ENCODE data around the gene ZC3H13.
A peak's percentile ranks its signal among the peaks of the same experiment; 100 is the strongest.

The ZC3H13 gene

GRCh38 chr13:46079770-46080169 is 27.2 kb upstream of the ZC3H13 start:
- Mint-ChIP-seq H3K4me3 (no peak overlapping the region), H3K4me1 (no peaks in the 10 kb centered on the region), H3K9me3 (peaks cover 0 to 1% of the 10 kb centered on the region in 2 donors), H3K36me3 (peaks cover 0 to under 1% of the 10 kb centered on the region in 2 donors), H3K27me3 (peaks cover 0 to 4% of the 10 kb centered on the region in 2 donors), H3K27ac (no peak overlapping the region)
- DNase-seq (no peak), ATAC-seq (replicated peaks) (no peak)

- no peaks in the 10 kb centered on the region for H3K4me1 Mint-ChIP-seq
- DNase-seq, result no peak
- no peak for ATAC-seq (replicated peaks)
- H3K27me3 Mint-ChIP-seq, result peaks cover 0 to 4% of the 10 kb centered on the region in 2 donors
- peaks cover 0 to 2% of the 10 kb centered on the region in 2 donors for H3K36me3 Mint-ChIP-seq
- H3K27ac Mint-ChIP-seq, result no peak overlapping the region
- H3K9me3 Mint-ChIP-seq, result peaks cover 0 to 2% of the 10 kb centered on the region in 2 donors
- H3K4me3 Mint-ChIP-seq, result no peak overlapping the region
These were observed 24.7 kb upstream of the ZC3H13 start for GRCh38 chr13:46077265-46077664.

GRCh38 chr13:46076827-46077226 is 24.3 kb upstream of the ZC3H13 start:
- DNase-seq (no peak), ATAC-seq (replicated peaks) (no peak)
- Mint-ChIP-seq H3K4me3 (no peak overlapping the region), H3K4me1 (no peaks in the 10 kb centered on the region), H3K27ac (no peak overlapping the region), H3K36me3 (peaks cover 0 to 2% of the 10 kb centered on the region in 2 donors), H3K9me3 (peaks cover 0 to 2% of the 10 kb centered on the region in 2 donors), H3K27me3 (peaks cover 0 to 4% of the 10 kb centered on the region in 2 donors)

- no peak for ATAC-seq (replicated peaks)
- Mint-ChIP-seq H3K4me1 (peaks cover 0 to 1% of the 10 kb centered on the region in 2 donors), H3K36me3 (peaks cover 0 to 2% of the 10 kb centered on the region in 2 donors), H3K27me3 (peaks cover 0 to 4% of the 10 kb centered on the region in 2 donors), H3K27ac (no peak overlapping the region), H3K9me3 (peaks cover 0 to 2% of the 10 kb centered on the region in 2 donors), H3K4me3 (no peak overlapping the region)
- no peak for DNase-seq
These were observed 23.3 kb upstream of the ZC3H13 start for GRCh38 chr13:46075811-46076210.

- peaks cover 0 to 4% of the 10 kb centered on the region in 2 donors for H3K27me3 Mint-ChIP-seq
- H3K36me3 Mint-ChIP-seq, result peaks cover 0 to 2% of the 10 kb centered on the region in 2 donors
- peaks cover 0 to 2% of the 10 kb centered on the region in 2 donors for H3K9me3 Mint-ChIP-seq
- H3K27ac Mint-ChIP-seq, result no peak overlapping the region
- H3K4me3 Mint-ChIP-seq, result no peak overlapping the region
- DNase-seq, result no peak
- peaks cover 0 to 1% of the 10 kb centered on the region in 2 donors for H3K4me1 Mint-ChIP-seq
- ATAC-seq (replicated peaks), result peak in 1 of 2 donors; percentile 67
These were observed 19.2 kb upstream of the ZC3H13 start for GRCh38 chr13:46071590-46072249.

- ATAC-seq (replicated peaks), result no peak
- Mint-ChIP-seq H3K9me3 (peaks cover 0 to 5% of the 10 kb centered on the region in 2 donors), H3K36me3 (no peaks in the 10 kb centered on the region), H3K27ac (no peak overlapping the region), H3K4me1 (no peaks in the 10 kb centered on the region), H3K27me3 (no peaks in the 10 kb centered on the region), H3K4me3 (no peak overlapping the region)
- no peak for DNase-seq
These were observed 10.7 kb upstream of the ZC3H13 start for GRCh38 chr13:46063292-46063691.

GRCh38 chr13:46062185-46062584 is 9.6 kb upstream of the ZC3H13 start:
- no peak overlapping the region for H3K4me3 Mint-ChIP-seq
- H3K27me3 Mint-ChIP-seq, result no peaks in the 10 kb centered on the region
- H3K27ac Mint-ChIP-seq, result no peak overlapping the region
- ATAC-seq (replicated peaks) (no peak), DNase-seq (no peak)
- no peaks in the 10 kb centered on the region for H3K4me1 Mint-ChIP-seq
- H3K36me3 Mint-ChIP-seq, result no peaks in the 10 kb centered on the region
- H3K9me3 Mint-ChIP-seq, result peaks cover 0 to 5% of the 10 kb centered on the region in 2 donors

GRCh38 chr13:46059405-46059804 is 6.9 kb upstream of the ZC3H13 start:
- DNase-seq (no peak), ATAC-seq (replicated peaks) (no peak)
- Mint-ChIP-seq H3K9me3 (peaks cover 0 to 5% of the 10 kb centered on the region in 2 donors), H3K27me3 (peaks cover 6 to 11% of the 10 kb centered on the region in 2 donors), H3K36me3 (no peaks in the 10 kb centered on the region), H3K4me3 (no peak overlapping the region), H3K27ac (no peak overlapping the region), H3K4me1 (no peaks in the 10 kb centered on the region)

- H3K9me3 Mint-ChIP-seq, result peaks cover 0 to 2% of the 10 kb centered on the region in 2 donors
- H3K27ac Mint-ChIP-seq, result no peak overlapping the region
These were observed 5.7 kb upstream of the ZC3H13 start for GRCh38 chr13:46058268-46058667.

GRCh38 chr13:46057256-46058015 is 4.9 kb upstream of the ZC3H13 start:
- Mint-ChIP-seq H3K27ac (no peak overlapping the region), H3K36me3 (no peaks in the 10 kb centered on the region), H3K9me3 (no peaks in the 10 kb centered on the region), H3K4me1 (no peaks in the 10 kb centered on the region), H3K27me3 (peaks cover 6 to 11% of the 10 kb centered on the region in 2 donors), H3K4me3 (no peak overlapping the region)
- DNase-seq, result no peak
- ATAC-seq (replicated peaks), result no peak

More at GRCh38 chr13:46058268-46058667, 5.7 kb upstream of the ZC3H13 start:
- Mint-ChIP-seq H3K27me3 (peaks cover 6 to 11% of the 10 kb centered on the region in 2 donors), H3K4me1 (no peaks in the 10 kb centered on the region), H3K36me3 (no peaks in the 10 kb centered on the region), H3K4me3 (no peak overlapping the region)
- ATAC-seq (replicated peaks), result no peak
- no peak for DNase-seq

GRCh38 chr13:46053162-46054012 is 841 bp upstream of the ZC3H13 start:
- DNase-seq, result no peak
- Mint-ChIP-seq H3K27me3 (peaks cover 6 to 11% of the 10 kb centered on the region in 2 donors), H3K4me3 (peak overlapping the region; percentile 97 to 98), H3K4me1 (peaks cover 3 to 14% of the 10 kb centered on the region in 2 donors), H3K9me3 (no peaks in the 10 kb centered on the region), H3K36me3 (peaks cover 0 to 3% of the 10 kb centered on the region in 2 donors), H3K27ac (peak overlapping the region; percentile 100)
- no peak for ATAC-seq (replicated peaks)

- Mint-ChIP-seq H3K27ac (peak overlapping the region; percentile 100), H3K36me3 (peaks cover 3% of the 10 kb centered on the region in 2 donors), H3K9me3 (no peaks in the 10 kb centered on the region), H3K27me3 (peaks cover 6 to 11% of the 10 kb centered on the region in 2 donors), H3K4me1 (peaks cover 3 to 20% of the 10 kb centered on the region in 2 donors), H3K4me3 (peak overlapping the region; percentile 97 to 98)
- peak; percentile 14 to 17 for ATAC-seq (replicated peaks)
- DNase-seq, result no peak
These were observed 603 bp downstream of the ZC3H13 start for GRCh38 chr13:46051968-46052318.

GRCh38 chr13:46050771-46051170 is 1.8 kb downstream of the ZC3H13 start:
- Mint-ChIP-seq H3K9me3 (no peaks in the 10 kb centered on the region), H3K27me3 (peaks cover 0 to 4% of the 10 kb centered on the region in 2 donors), H3K4me1 (peaks cover 3 to 20% of the 10 kb centered on the region in 2 donors), H3K4me3 (no peak overlapping the region), H3K27ac (no peak overlapping the region), H3K36me3 (peaks cover 3% of the 10 kb centered on the region in 2 donors)
- DNase-seq (no peak), ATAC-seq (replicated peaks) (no peak)

- DNase-seq, result no peak
- Mint-ChIP-seq H3K9me3 (no peaks in the 10 kb centered on the region), H3K4me3 (no peak overlapping the region), H3K27ac (no peak overlapping the region), H3K36me3 (peaks cover 8 to 17% of the 10 kb centered on the region in 2 donors), H3K4me1 (peaks cover 0 to 17% of the 10 kb centered on the region in 2 donors), H3K27me3 (no peaks in the 10 kb centered on the region)
- no peak for ATAC-seq (replicated peaks)
These were observed 7.1 kb downstream of the ZC3H13 start for GRCh38 chr13:46045424-46045823.
